ENCODE results near the gene PRF1. TPM values are rescaled to one million over a fixed set of nuclear protein-coding genes. Genes with fewer than 3 reads are reported as not detected.

PRF1 gene
- total and polyA plus RNA-seq, 4 experiments from 2014 or later = 18.0 to 67.5 (median 42.3) TPM

- POLR2A ChIA-PET (ENCODE audit: partially characterized antibody) = no interaction called here
- intact Hi-C loops (cut with micrococcal nuclease) = loop anchor here (2.0 to 10.0 kb wide), 2 partner anchors 45 to 137 kb away; partner anchors contain the start of gene PRF1
Measured at GRCh38 chr10:70558295-70558694, 44.2 kb downstream of the PRF1 start.

GRCh38 chr10:70557876-70558275 lies 44.7 kb downstream of the PRF1 start:
- Mint-ChIP-seq H3K9me3 (no peaks in the 10 kb centered on the region), H3K27ac (peak overlapping the region in 1 of 7 donors; percentile 59), H3K27me3 (no peaks in the 10 kb centered on the region), H3K4me1 (peaks cover 8 to 15% (median 13%) of the 10 kb centered on the region in 4 donors), H3K36me3 (no peaks in the 10 kb centered on the region), H3K4me3 (peak overlapping the region in 1 of 8 donors; percentile 3)
- H3K36me3 ChIP-seq (ENCODE audit: insufficient read depth, low read length) = no peaks in the 10 kb centered on the region
- H3K27ac ChIP-seq (ENCODE audit: low read depth, low read length) = no peak overlapping the region
- CTCF ChIA-PET (ENCODE audit: partially characterized antibody) = interaction anchor here (1.5 kb wide), 1 partner anchor 28 kb away, joined by 5 read pairs; no protein-coding TSS in a partner anchor
- intact Hi-C loops (cut with micrococcal nuclease) = loop anchor here (2.0 to 10.0 kb wide), 2 partner anchors 45 to 137 kb away; partner anchors contain the start of gene PRF1
- no peak overlapping the region for H3K4me3 ChIP-seq (ENCODE audit: low read length in 2 of 2)
- POLR2A ChIA-PET (ENCODE audit: partially characterized antibody) = no interaction called here
- no peak for DNase-seq
- H3K9me3 ChIP-seq (ENCODE audit: control insufficient read depth in 1 of 2, low read length in 2 of 2) = no peaks in the 10 kb centered on the region
- peaks cover 9% of the 10 kb centered on the region for H3K4me1 ChIP-seq (ENCODE audit: insufficient read depth, low read length)
- H3K27me3 ChIP-seq (ENCODE audit: insufficient read depth, low read length) = no peaks in the 10 kb centered on the region

More at GRCh38 chr10:70558295-70558694, 44.2 kb downstream of the PRF1 start:
- Histone ChIP-seq H3K36me3 (ENCODE audit: insufficient read depth, low read length) (no peaks in the 10 kb centered on the region), H3K27ac (ENCODE audit: low read depth, low read length) (no peak overlapping the region), H3K4me3 (ENCODE audit: low read length in 2 of 2) (no peak overlapping the region), H3K9me3 (ENCODE audit: control insufficient read depth in 1 of 2, low read length in 2 of 2) (no peaks in the 10 kb centered on the region), H3K4me1 (ENCODE audit: insufficient read depth, low read length) (peaks cover 9% of the 10 kb centered on the region), H3K27me3 (ENCODE audit: insufficient read depth, low read length) (no peaks in the 10 kb centered on the region)
- no peak for DNase-seq
- peak overlapping the region in 4 of 8 donors; percentile 3 to 84 (median 16) for H3K4me3 Mint-ChIP-seq
- no peaks in the 10 kb centered on the region for H3K27me3 Mint-ChIP-seq
- peak overlapping the region in 2 of 7 donors; percentile 2 to 59 for H3K27ac Mint-ChIP-seq
- CTCF ChIA-PET (ENCODE audit: partially characterized antibody) = interaction anchor here (1.0 to 5.3 kb wide), 10 partner anchors 8 to 320 kb away, joined by 3 to 41 read pairs (median 6); no protein-coding TSS in a partner anchor
- peaks cover 8 to 15% (median 13%) of the 10 kb centered on the region in 4 donors for H3K4me1 Mint-ChIP-seq
- H3K9me3 Mint-ChIP-seq = no peaks in the 10 kb centered on the region
- no peaks in the 10 kb centered on the region for H3K36me3 Mint-ChIP-seq

- no peaks in the 10 kb centered on the region for H3K36me3 Mint-ChIP-seq
- Histone ChIP-seq H3K36me3 (ENCODE audit: insufficient read depth, low read length) (no peaks in the 10 kb centered on the region), H3K27ac (ENCODE audit: low read depth, low read length) (no peak overlapping the region), H3K27me3 (ENCODE audit: insufficient read depth, low read length) (no peaks in the 10 kb centered on the region), H3K4me3 (ENCODE audit: low read length in 2 of 2) (no peak overlapping the region), H3K4me1 (ENCODE audit: insufficient read depth, low read length) (peaks cover 9% of the 10 kb centered on the region), H3K9me3 (ENCODE audit: control insufficient read depth in 1 of 2, low read length in 2 of 2) (no peaks in the 10 kb centered on the region)
- intact Hi-C loops (cut with micrococcal nuclease) = loop anchor here (10.0 kb wide), 1 partner anchor 138 kb away; no protein-coding TSS in a partner anchor
- no peak for DNase-seq
- CTCF ChIA-PET (ENCODE audit: partially characterized antibody) = no interaction called here
- H3K27ac Mint-ChIP-seq = no peak overlapping the region
- no peaks in the 10 kb centered on the region for H3K27me3 Mint-ChIP-seq
- POLR2A ChIA-PET (ENCODE audit: partially characterized antibody) = no interaction called here
- H3K4me1 Mint-ChIP-seq = peaks cover 8 to 15% (median 12%) of the 10 kb centered on the region in 4 donors
- no peak overlapping the region for H3K4me3 Mint-ChIP-seq
- H3K9me3 Mint-ChIP-seq = no peaks in the 10 kb centered on the region
Measured at GRCh38 chr10:70557086-70557845, 45.3 kb downstream of the PRF1 start.

DNA sequence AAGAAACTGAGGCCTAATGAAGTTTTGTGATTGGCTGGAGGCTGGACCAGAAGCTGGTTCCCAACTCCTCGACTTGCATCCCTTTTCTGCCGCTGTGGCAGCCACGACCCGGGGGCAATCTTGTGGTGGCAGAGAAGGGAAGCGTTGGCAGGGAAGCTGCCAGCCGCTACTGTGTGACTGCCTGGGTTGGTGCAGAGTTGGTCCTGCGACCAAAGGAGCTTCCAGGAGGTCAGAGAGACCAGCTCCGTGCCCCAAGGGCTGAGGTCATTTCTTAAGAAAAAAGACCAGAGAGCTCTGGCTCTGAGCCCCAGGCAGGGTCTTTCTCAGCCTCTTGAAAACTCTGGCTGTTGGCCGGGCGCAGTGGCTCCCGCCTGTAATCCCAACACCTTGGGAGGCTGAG lies 47.2 kb downstream of the PRF1 start:
- Histone ChIP-seq H3K36me3 (ENCODE audit: insufficient read depth, low read length) (no peaks in the 10 kb centered on the region), H3K4me3 (ENCODE audit: low read length in 2 of 2) (no peak overlapping the region), H3K27me3 (ENCODE audit: insufficient read depth, low read length) (no peaks in the 10 kb centered on the region), H3K27ac (ENCODE audit: low read depth, low read length) (no peak overlapping the region), H3K9me3 (ENCODE audit: control insufficient read depth in 1 of 2, low read length in 2 of 2) (no peaks in the 10 kb centered on the region), H3K4me1 (ENCODE audit: insufficient read depth, low read length) (peaks cover 9% of the 10 kb centered on the region)
- Mint-ChIP-seq H3K9me3 (no peaks in the 10 kb centered on the region), H3K4me1 (peaks cover 8 to 15% (median 12%) of the 10 kb centered on the region in 4 donors), H3K4me3 (no peak overlapping the region), H3K36me3 (no peaks in the 10 kb centered on the region), H3K27me3 (no peaks in the 10 kb centered on the region), H3K27ac (no peak overlapping the region)
- intact Hi-C loops (cut with micrococcal nuclease) = loop anchor here (10.0 kb wide), 1 partner anchor 139 kb away; no protein-coding TSS in a partner anchor
- no peak for DNase-seq
- CTCF ChIA-PET (ENCODE audit: partially characterized antibody) = interaction anchor here (9.8 kb wide), 1 partner anchor 203 kb away, joined by 162 read pairs; no protein-coding TSS in a partner anchor
- POLR2A ChIA-PET (ENCODE audit: partially characterized antibody) = no interaction called here

DNA sequence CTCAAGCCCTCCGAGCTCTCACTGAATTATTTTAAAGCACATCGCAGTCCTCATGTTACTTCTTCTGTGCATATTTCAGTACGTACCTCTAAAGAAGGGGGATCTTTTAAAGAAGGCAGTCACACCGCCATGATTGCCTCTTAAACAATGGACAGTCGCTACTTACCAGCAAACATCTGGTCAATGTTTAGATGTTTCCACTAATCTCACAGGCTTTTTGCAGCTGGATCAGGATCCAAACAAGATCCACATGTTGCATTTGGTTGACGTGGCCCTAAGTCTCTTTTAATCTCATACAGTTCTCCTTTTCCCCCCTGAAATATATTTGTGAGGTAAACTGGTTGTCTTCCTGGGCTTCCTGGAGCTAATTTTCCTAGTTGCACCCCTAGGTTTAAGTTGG lies 50.0 kb downstream of the PRF1 start:
- Mint-ChIP-seq H3K27me3 (no peaks in the 10 kb centered on the region), H3K9me3 (no peaks in the 10 kb centered on the region), H3K4me3 (no peak overlapping the region), H3K27ac (no peak overlapping the region), H3K4me1 (no peaks in the 10 kb centered on the region), H3K36me3 (no peaks in the 10 kb centered on the region)
- ChIA-PET POLR2A (ENCODE audit: partially characterized antibody) (no interaction called here), CTCF (ENCODE audit: partially characterized antibody) (interaction anchor here (1.2 to 9.8 kb wide), 6 partner anchors 8 to 326 kb away, joined by 3 to 162 read pairs (median 16); no protein-coding TSS in a partner anchor)
- Histone ChIP-seq H3K4me1 (ENCODE audit: insufficient read depth, low read length) (no peaks in the 10 kb centered on the region), H3K27ac (ENCODE audit: low read depth, low read length) (no peak overlapping the region), H3K4me3 (ENCODE audit: low read length in 2 of 2) (no peak overlapping the region), H3K9me3 (ENCODE audit: control insufficient read depth in 1 of 2, low read length in 2 of 2) (no peaks in the 10 kb centered on the region), H3K27me3 (ENCODE audit: insufficient read depth, low read length) (no peaks in the 10 kb centered on the region), H3K36me3 (ENCODE audit: insufficient read depth, low read length) (no peaks in the 10 kb centered on the region)
- no peak for DNase-seq
- intact Hi-C loops (cut with micrococcal nuclease) = loop anchor here (10.0 kb wide), 1 partner anchor 142 kb away; no protein-coding TSS in a partner anchor

DNA sequence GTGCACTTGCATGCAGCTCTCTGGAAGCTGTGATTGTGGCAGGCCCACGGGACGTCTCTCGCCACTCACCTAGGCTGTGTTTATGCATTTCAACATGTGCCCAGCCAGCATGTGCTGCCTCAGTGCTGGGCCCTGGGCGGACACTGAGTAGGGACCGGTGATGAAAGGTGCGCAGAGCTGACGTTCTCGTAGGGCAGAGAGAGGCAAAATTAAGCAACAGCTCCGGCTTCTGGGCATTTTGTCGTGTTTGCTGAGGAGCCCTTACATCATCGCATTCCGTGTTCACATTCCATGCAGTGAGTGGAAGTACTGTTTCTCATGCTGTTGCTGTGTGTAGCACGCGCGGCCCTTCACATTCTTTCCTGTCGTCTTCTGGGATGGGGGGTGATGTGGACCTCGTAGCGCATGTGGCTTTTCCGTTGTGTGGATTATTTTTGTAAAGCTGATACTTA lies 50.5 kb downstream of the PRF1 start:
- Mint-ChIP-seq H3K9me3 (no peaks in the 10 kb centered on the region), H3K4me1 (no peaks in the 10 kb centered on the region), H3K27ac (no peak overlapping the region), H3K27me3 (no peaks in the 10 kb centered on the region), H3K4me3 (no peak overlapping the region), H3K36me3 (no peaks in the 10 kb centered on the region)
- ChIA-PET POLR2A (ENCODE audit: partially characterized antibody) (no interaction called here), CTCF (ENCODE audit: partially characterized antibody) (interaction anchor here (1.0 to 9.8 kb wide), 8 partner anchors 9 to 327 kb away, joined by 3 to 162 read pairs (median 4); no protein-coding TSS in a partner anchor)
- Histone ChIP-seq H3K36me3 (ENCODE audit: insufficient read depth, low read length) (no peaks in the 10 kb centered on the region), H3K4me1 (ENCODE audit: insufficient read depth, low read length) (no peaks in the 10 kb centered on the region), H3K27me3 (ENCODE audit: insufficient read depth, low read length) (no peaks in the 10 kb centered on the region), H3K27ac (ENCODE audit: low read depth, low read length) (no peak overlapping the region), H3K9me3 (ENCODE audit: control insufficient read depth in 1 of 2, low read length in 2 of 2) (no peaks in the 10 kb centered on the region), H3K4me3 (ENCODE audit: low read length in 2 of 2) (no peak overlapping the region)
- DNase-seq = no peak
- intact Hi-C loops (cut with micrococcal nuclease) = loop anchor here (2.0 to 10.0 kb wide), 2 partner anchors 91 to 143 kb away; no protein-coding TSS in a partner anchor

DNA sequence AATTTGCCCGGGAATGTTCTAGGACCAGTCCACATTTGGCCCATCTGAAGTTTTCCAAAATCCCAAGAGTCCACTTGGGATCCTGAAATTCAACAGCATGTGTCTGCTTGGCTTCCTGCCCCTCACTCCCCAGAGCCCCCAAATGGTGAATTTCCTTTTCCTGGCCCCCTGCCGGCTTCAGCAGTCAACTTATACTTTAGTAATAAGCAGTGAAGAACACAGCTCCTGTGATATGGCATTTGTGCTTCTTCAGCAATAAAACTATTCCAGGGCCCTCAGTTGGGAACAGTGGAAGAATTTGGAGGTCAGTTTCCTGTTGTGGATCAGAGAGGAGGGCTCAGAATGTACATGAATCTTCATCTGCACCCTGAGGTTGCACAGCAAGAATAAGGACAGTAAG lies 51.1 kb downstream of the PRF1 start:
- Histone ChIP-seq H3K27ac (ENCODE audit: low read depth, low read length) (no peak overlapping the region), H3K9me3 (ENCODE audit: control insufficient read depth in 1 of 2, low read length in 2 of 2) (no peaks in the 10 kb centered on the region), H3K36me3 (ENCODE audit: insufficient read depth, low read length) (no peaks in the 10 kb centered on the region), H3K4me3 (ENCODE audit: low read length in 2 of 2) (no peak overlapping the region), H3K4me1 (ENCODE audit: insufficient read depth, low read length) (no peaks in the 10 kb centered on the region), H3K27me3 (ENCODE audit: insufficient read depth, low read length) (no peaks in the 10 kb centered on the region)
- ChIA-PET CTCF (ENCODE audit: partially characterized antibody) (interaction anchor here (1.0 to 9.8 kb wide), 9 partner anchors 9 to 328 kb away, joined by 3 to 162 read pairs (median 6); no protein-coding TSS in a partner anchor), POLR2A (ENCODE audit: partially characterized antibody) (no interaction called here)
- H3K4me1 Mint-ChIP-seq = no peaks in the 10 kb centered on the region
- intact Hi-C loops (cut with micrococcal nuclease) = loop anchor here (2.0 to 10.0 kb wide), 2 partner anchors 91 to 143 kb away; no protein-coding TSS in a partner anchor
- no peak overlapping the region for H3K4me3 Mint-ChIP-seq
- no peaks in the 10 kb centered on the region for H3K27me3 Mint-ChIP-seq
- no peak for DNase-seq
- H3K27ac Mint-ChIP-seq = no peak overlapping the region
- no peaks in the 10 kb centered on the region for H3K9me3 Mint-ChIP-seq
- H3K36me3 Mint-ChIP-seq = no peaks in the 10 kb centered on the region

Measured in CD4-positive, alpha-beta memory T cell (primary cell).